GM21360 (cell line): ENCODE results near the gene LDLRAD4.

Experiments used
- ATAC-seq: cut with Tn5 transposase; IDR thresholded peaks from one replicate; pipeline ENCODE4 v1.9.1; 2021; ENCODE audit warnings: mild to moderate bottlenecking, moderate library complexity; ENCODE audit not compliant: unreplicated experiment

LDLRAD4 gene

GRCh38 chr18:13496691-13497281 lies 278.2 kb downstream of the LDLRAD4 start:
- no peak for ATAC-seq

DNA sequence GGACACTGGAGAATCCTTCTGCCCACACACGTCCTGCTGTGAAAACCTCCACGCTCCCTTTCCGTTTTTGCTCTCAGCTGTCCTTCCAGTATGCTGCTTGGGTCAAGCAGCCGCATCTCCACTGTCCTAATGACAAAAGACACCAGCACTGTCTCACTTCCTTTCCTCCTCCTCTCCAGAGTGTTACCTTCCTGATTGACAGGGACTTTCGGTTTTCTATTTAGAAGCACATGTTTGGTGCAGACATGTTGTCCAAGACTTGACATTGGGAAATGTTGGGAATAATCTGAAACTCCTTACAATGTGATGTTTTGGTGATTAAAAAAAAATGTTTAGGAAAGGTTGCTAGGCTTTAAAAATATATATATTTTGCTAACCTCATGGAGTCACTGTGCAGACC lies 281.2 kb downstream of the LDLRAD4 start:
- no peak for ATAC-seq

GRCh38 chr18:13500227-13500865 lies 281.8 kb downstream of the LDLRAD4 start:
- no peak for ATAC-seq

GRCh38 chr18:13500869-13501542 lies 282.4 kb downstream of the LDLRAD4 start:
- ATAC-seq = no peak

DNA sequence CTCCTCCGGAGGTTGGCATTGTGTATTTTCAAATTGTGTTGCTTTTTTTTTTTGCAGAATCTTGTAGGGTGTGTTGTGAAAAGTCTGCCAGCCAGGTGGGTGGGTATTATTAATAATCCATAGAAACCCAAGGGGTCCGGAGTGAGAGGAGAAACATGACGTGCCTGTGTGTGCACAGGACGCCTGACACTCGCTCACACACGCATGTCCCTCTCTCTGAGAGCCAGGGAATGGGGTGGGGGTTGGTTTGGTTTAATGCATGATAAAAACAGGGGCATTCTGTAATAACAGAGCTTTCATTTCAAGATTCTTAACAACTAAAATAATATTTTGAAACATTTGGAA lies 283.0 kb downstream of the LDLRAD4 start:
- no peak for ATAC-seq

- peak; percentile 97 for ATAC-seq
Observed at GRCh38 chr18:13501891-13502290, 283.3 kb downstream of the LDLRAD4 start.

GRCh38 chr18:13502585-13502984 lies 284.0 kb downstream of the LDLRAD4 start:
- ATAC-seq = no peak

- no peak for ATAC-seq
Observed at GRCh38 chr18:13503836-13504235, 285.3 kb downstream of the LDLRAD4 start.

DNA sequence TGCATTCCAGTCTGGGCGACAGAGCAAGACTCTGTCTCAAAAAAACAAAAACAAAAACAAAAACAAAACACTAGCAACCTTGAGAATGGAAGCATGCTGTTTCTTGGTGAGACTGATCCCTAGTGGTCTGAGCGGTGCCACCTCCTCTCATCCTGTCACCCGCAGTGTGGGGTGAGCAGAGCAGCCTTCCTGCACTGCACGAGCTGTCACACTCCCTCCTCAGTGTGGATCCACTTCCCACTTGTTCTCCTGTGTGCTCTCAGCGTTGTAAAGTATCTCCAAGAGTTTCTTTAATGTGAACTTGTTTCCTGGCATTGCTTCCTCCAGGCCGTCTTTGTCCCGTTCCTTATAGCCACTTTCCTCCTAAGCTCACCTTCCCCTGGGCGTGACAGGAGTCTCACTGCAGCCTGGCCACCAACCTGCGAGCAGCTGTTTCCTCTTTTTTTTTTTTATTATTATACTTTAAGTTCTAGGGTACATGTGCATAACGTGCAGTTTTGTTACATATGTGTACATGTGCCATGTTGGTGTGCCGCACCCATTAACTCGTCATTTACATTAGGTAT lies 287.3 kb downstream of the LDLRAD4 start:
- ATAC-seq = no peak

- no peak for ATAC-seq
Observed at GRCh38 chr18:13510594-13510993, 292.0 kb downstream of the LDLRAD4 start.

DNA sequence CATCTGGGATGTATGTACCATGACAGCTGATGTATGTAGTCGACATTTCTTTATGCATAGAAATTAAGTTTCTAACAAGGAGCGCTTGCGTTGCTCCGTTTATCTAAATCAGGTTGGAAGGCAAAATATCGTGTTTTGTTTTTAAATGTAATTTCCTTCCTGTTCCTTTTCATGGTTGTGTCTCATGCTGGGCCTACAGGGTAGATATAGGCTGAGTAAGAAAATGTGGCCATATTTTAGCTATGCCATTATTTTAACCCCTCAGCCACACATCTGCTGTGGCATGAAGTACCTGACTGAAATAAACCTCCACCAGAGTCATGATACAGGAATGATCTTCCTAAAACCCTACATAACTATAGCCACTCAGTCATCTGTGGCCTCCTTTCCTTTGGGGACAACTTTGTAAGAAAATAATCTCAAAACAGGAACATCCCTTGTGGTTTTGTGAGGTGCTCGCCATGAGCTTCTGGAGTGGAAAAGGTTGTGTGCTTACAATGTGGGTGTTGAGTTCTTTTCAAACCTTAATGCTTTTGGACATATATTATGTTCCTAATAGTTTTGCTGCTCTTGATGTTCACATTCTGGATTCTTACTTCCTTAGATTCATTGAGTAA lies 293.5 kb downstream of the LDLRAD4 start:
- ATAC-seq = no peak

DNA sequence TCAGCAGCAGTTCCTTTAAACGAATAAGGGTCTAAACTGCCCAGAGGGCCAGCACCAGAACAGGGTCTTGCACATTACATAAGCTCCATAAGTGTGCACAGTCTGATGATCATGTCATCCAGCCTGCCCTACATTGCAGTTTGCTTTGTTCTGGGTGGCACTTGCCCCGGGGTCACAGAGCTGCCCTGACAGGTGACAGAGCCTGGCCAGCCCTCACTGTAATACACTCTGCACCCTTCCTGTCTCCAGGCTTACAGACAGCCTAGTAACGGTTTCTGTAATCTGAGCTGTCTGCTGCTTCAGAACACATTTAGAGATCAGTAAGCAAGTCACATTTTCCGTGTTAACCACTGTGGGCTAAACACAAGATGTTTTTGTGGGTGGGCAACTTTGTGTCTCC lies 294.5 kb downstream of the LDLRAD4 start:
- no peak for ATAC-seq

GRCh38 chr18:13513481-13513880 lies 294.9 kb downstream of the LDLRAD4 start:
- ATAC-seq = no peak

GRCh38 chr18:13514558-13514957 lies 296.0 kb downstream of the LDLRAD4 start:
- ATAC-seq = no peak

GRCh38 chr18:13516855-13517254 lies 298.3 kb downstream of the LDLRAD4 start:
- no peak for ATAC-seq

DNA sequence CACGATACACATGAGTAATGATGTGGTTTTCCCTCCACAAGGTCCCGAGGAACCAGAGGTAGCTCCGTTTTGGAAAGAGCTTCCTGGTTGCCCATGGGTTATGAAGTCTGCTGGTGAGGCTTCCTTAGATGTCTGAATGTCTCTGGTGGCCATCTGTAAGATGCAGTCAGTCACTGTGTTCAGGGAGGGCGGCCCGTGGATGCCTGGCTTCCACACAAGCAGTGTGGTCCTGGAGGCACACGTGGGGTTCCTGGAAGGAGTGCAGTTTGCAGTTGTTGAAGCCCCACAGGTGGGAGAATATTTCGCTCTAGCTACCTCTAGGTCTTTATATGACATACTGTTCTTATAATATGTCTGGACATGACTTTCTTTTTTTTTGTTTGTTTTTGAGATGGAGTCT lies 298.8 kb downstream of the LDLRAD4 start:
- ATAC-seq = no peak

DNA sequence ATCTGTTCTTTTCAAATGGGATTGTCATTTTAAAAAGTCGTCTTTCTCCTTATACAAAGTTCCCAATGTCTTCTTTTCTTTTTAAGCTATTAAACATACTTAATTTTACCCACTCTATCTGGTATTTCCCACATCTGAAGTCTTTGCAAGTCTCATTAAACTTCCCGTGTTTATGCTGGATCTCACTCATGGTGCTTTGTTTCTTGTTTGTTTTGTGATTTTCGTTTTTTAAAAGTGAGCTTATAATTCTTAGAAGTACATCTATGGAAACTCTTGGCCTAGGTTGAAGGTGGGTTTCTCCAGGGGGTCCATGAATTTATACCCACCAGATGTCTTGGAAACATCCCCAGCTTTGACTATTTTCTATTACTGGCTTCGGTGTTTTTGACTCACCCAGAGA lies 299.8 kb downstream of the LDLRAD4 start:
- no peak for ATAC-seq

DNA sequence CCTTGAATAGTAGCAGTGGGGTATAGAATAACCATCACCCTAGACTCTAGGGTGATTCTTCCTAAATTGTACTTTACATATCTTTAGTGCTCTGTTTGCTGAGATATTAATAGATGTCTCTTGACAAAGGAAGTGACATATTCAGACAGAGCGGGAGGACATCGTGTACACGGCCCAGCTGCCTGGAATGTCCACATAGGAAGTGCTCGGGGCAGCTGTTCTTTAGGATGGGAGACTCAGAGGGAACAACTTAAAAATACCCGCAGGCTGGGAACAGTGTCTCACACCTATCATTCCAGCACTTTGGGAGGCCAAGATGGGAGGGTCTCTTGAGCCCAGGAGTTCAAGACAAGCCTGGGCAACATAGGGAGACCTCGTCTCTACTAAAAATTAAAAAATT lies 301.7 kb downstream of the LDLRAD4 start:
- no peak for ATAC-seq

DNA sequence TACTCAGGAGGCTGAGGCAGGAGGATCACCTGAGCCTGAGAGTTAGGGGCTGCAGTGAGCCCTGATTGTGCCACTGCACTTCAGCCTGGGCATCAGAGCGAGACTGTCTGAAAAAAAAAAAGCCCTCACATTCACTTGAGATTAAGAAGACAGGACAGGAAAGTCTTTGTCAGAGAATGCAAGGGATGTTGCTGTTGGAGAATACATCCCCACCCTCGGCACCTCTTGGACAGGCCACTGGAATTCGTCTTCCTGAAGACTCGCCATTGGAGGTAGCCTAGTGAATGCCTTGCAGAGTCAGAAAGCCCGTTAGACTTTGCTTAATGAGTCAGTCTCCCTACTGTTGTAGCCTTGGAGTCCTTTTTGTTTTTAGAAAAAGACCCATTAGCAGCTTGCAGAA lies 302.2 kb downstream of the LDLRAD4 start:
- no peak for ATAC-seq

DNA sequence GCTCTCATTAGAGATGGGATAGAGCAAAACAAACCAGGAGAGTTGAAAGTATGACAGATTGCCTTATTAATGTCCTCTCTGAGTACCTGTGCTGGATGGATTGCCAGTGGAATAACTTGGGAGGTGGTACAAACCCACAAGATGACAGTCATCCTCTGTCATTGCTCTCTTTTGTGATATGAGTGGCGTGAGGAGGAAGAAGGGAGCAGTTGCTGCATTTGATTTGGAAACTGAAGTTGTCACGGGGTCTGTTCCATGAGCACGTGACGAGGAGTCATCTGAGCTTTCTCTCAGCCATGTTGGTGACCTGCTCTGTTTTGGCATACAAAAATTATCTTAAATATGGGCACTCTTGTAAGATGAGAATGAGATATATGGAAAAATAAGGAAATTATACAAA lies 302.9 kb downstream of the LDLRAD4 start:
- no peak for ATAC-seq

GRCh38 chr18:13522256-13522655 lies 303.7 kb downstream of the LDLRAD4 start:
- no peak for ATAC-seq
